Endodermal cell (in vitro differentiated cells): ENCODE results near the gene ATP8B1. TPM values are rescaled to one million over a fixed set of nuclear protein-coding genes. Genes with fewer than 3 reads are reported as not detected.

ENCODE experiments used
- DNase-seq: peaks from one replicate; pipeline ENCODE4 v3.0.0-alpha.2; 2017
- H3K27ac ChIP-seq: 2 replicates; pipeline ENCODE4 v1.5.1; 2013; ENCODE audit warnings: mild to moderate bottlenecking, low read depth, low read length, moderate library complexity
- H3K27me3 ChIP-seq: 2 replicates; pipeline ENCODE4 v1.6.1; 2013; ENCODE audit warnings: mild to moderate bottlenecking, low read length, moderate library complexity; ENCODE audit not compliant: insufficient read depth, control insufficient read depth, poor library complexity, severe bottlenecking
- H3K36me3 ChIP-seq: 2 replicates; pipeline ENCODE4 v1.7.0; 2013; ENCODE audit warnings: mild to moderate bottlenecking, low read length, moderate library complexity; ENCODE audit not compliant: control insufficient read depth, insufficient read depth
- H3K4me1 ChIP-seq: one replicate; pipeline ENCODE4 v1.7.0; 2013; ENCODE audit warnings: low read length; ENCODE audit not compliant: control insufficient read depth, insufficient read depth
- H3K4me3 ChIP-seq: 2 replicates; pipeline ENCODE4 v1.5.1; 2013; ENCODE audit warnings: mild to moderate bottlenecking, low read length, moderate library complexity
- H3K9ac ChIP-seq: 2 replicates; pipeline ENCODE4 v1.6.1; 2013; ENCODE audit warnings: mild to moderate bottlenecking, low read length, moderate library complexity; ENCODE audit not compliant: poor library complexity, severe bottlenecking; ENCODE audit errors: extremely low read depth
- H3K9me3 ChIP-seq: 2 replicates; pipeline ENCODE4 v1.6.1; 2013; ENCODE audit warnings: mild to moderate bottlenecking, low read length, moderate library complexity; ENCODE audit not compliant: control insufficient read depth
- H3K27ac Mint-ChIP-seq: 2 replicates; pipeline ENCODE4 v1.8.0; 2020; ENCODE audit warnings: mixed read lengths
- H3K27me3 Mint-ChIP-seq: 2 replicates; pipeline ENCODE4 v1.8.0; 2021; ENCODE audit warnings: mild to moderate bottlenecking, mixed read lengths; ENCODE audit not compliant: insufficient read depth
- H3K36me3 Mint-ChIP-seq: 2 replicates; pipeline ENCODE4 v1.8.0; 2020; ENCODE audit warnings: low read depth, mixed read lengths
- H3K4me1 Mint-ChIP-seq: 2 replicates; pipeline ENCODE4 v1.8.0; 2020; ENCODE audit warnings: mixed read lengths
- H3K4me3 Mint-ChIP-seq: 2 replicates; pipeline ENCODE4 v1.8.0; 2020; ENCODE audit warnings: mild to moderate bottlenecking, moderate library complexity, mixed read lengths
- H3K9me3 Mint-ChIP-seq: 2 replicates; pipeline ENCODE4 v1.8.0; 2020; ENCODE audit warnings: mild to moderate bottlenecking, mixed read lengths
- CTCF ChIP-seq: fragments of 200-600 bp; sonication (generic); conservative IDR thresholded peaks from 2 replicates; pipeline ENCODE4 v1.5.0; 2021; ENCODE audit warnings: antibody characterized with exemption, mild to moderate bottlenecking
- WGBS, 2 experiments: methylation state at CpG; one replicate each; pipeline versions ENCODE4 v1.1.5 to v1.1.7; 2013; ENCODE audit warnings: missing lambda C conversion rate in 2 of 2, mixed read lengths in 1 of 2; ENCODE audit not compliant: insufficient coverage in 1 of 2, insufficient read length in 1 of 2; 5-methylcytosine and 5-hydroxymethylcytosine counted together
- total RNA-seq, 2 donors: library from RNA; stranded (reverse); fragmentation: NEBNext Ultra II Directional in 1 of 2; extraction: Animal tissue kit (Norgen Biotek cat#: 25700) in 1 of 2; gene quantifications; 2 replicates in 1 of 2; 3 replicates in 1 of 2; pipeline ENCODE4 v1.2.1, GENCODE V29; 2021

ATP8B1 gene
- total RNA-seq, 2 donors from 2014 or later: 1.7 to 13.5 TPM

GRCh38 chr18:57631697-57632096 lies 171.4 kb downstream of the ATP8B1 start:
- peaks cover 10% of the 10 kb centered on the region for H3K9me3 Mint-ChIP-seq
- no peak overlapping the region for H3K4me3 Mint-ChIP-seq
- H3K27ac Mint-ChIP-seq: no peak overlapping the region
- H3K36me3 Mint-ChIP-seq: peaks cover 5% of the 10 kb centered on the region
- no peaks in the 10 kb centered on the region for H3K36me3 ChIP-seq
- no peaks in the 10 kb centered on the region for H3K27me3 ChIP-seq
- H3K9ac ChIP-seq: no peak overlapping the region
- no peaks in the 10 kb centered on the region for H3K4me1 ChIP-seq
- DNase-seq: no peak
- H3K9me3 ChIP-seq: no peaks in the 10 kb centered on the region
- H3K27ac ChIP-seq: no peak overlapping the region
- 95 to 100% methylated on average over 2 of the region's 2 CpGs for WGBS, 2 experiments
- H3K4me3 ChIP-seq: no peak overlapping the region
- TF ChIP-seq CTCF: no peak
- no peaks in the 10 kb centered on the region for H3K27me3 Mint-ChIP-seq
- peaks cover 8% of the 10 kb centered on the region for H3K4me1 Mint-ChIP-seq

- H3K9ac ChIP-seq: no peak overlapping the region
- H3K4me3 ChIP-seq: peak overlapping the region; percentile 86
- Mint-ChIP-seq H3K27ac (no peak overlapping the region), H3K9me3 (peaks cover 10% of the 10 kb centered on the region), H3K36me3 (peaks cover 5% of the 10 kb centered on the region), H3K4me1 (peaks cover 8% of the 10 kb centered on the region), H3K27me3 (no peaks in the 10 kb centered on the region), H3K4me3 (peak overlapping the region; percentile 82)
- no peaks in the 10 kb centered on the region for H3K27me3 ChIP-seq
- no peak for DNase-seq
- H3K4me1 ChIP-seq: no peaks in the 10 kb centered on the region
- H3K36me3 ChIP-seq: no peaks in the 10 kb centered on the region
- no peak for TF ChIP-seq CTCF
- 73 to 77% methylated on average over 8 to 13 of the region's 13 CpGs for WGBS, 2 experiments
- no peaks in the 10 kb centered on the region for H3K9me3 ChIP-seq
- H3K27ac ChIP-seq: no peak overlapping the region
Observed at GRCh38 chr18:57630754-57631595, 172.1 kb downstream of the ATP8B1 start.

- no peaks in the 10 kb centered on the region for H3K36me3 ChIP-seq
- peak overlapping the region; percentile 97 for H3K27ac Mint-ChIP-seq
- peak; percentile 99 for DNase-seq
- H3K36me3 Mint-ChIP-seq: peaks cover 5% of the 10 kb centered on the region
- no peak overlapping the region for H3K27ac ChIP-seq
- peaks cover 8% of the 10 kb centered on the region for H3K4me1 Mint-ChIP-seq
- no peaks in the 10 kb centered on the region for H3K9me3 ChIP-seq
- H3K27me3 Mint-ChIP-seq: no peaks in the 10 kb centered on the region
- H3K9ac ChIP-seq: peak overlapping the region; percentile 27
- no peaks in the 10 kb centered on the region for H3K27me3 ChIP-seq
- peak overlapping the region; percentile 86 for H3K4me3 ChIP-seq
- H3K9me3 Mint-ChIP-seq: peaks cover 10% of the 10 kb centered on the region
- H3K4me3 Mint-ChIP-seq: peak overlapping the region; percentile 82
- TF ChIP-seq CTCF: peak; percentile 83
- 17 to 29% methylated on average over 28 to 52 of the region's 52 CpGs for WGBS, 2 experiments
- H3K4me1 ChIP-seq: no peaks in the 10 kb centered on the region
Observed at GRCh38 chr18:57630002-57630753, 172.9 kb downstream of the ATP8B1 start.
